Skin of body (tissue), 2 donors: ENCODE measurements around the gene CHMP5. TPM values are rescaled to one million over a fixed set of nuclear protein-coding genes. Genes with fewer than 3 reads are reported as not detected.
A peak's percentile ranks its signal among the peaks of the same experiment; 100 is the strongest.

Experiments
- DNase-seq: peaks from one replicate; lab custom pipeline; 2025; lab: John Stamatoyannopoulos, UW
- total RNA-seq: library from RNA; depleted of rRNA; stranded (reverse); fragments of >200 nt; gene quantifications from one replicate; pipeline ENCODE4 v1.2.3, GENCODE V29; 2014

CHMP5 gene
- total RNA-seq, 1 donor from 2014 or later: 53.4 TPM

- no peak for DNase-seq
Measured at GRCh38 chr9:33273266-33273971, 8.6 kb downstream of the CHMP5 start.

- DNase-seq: no peak
Measured at GRCh38 chr9:33273972-33274328, 9.1 kb downstream of the CHMP5 start.

- no peak for DNase-seq
Measured at GRCh38 chr9:33277484-33277883, 12.6 kb downstream of the CHMP5 start.

GRCh38 chr9:33285502-33285901, 20.7 kb downstream of the CHMP5 start:
- DNase-seq: no peak

- DNase-seq: peak; percentile 15
Measured at GRCh38 chr9:33287087-33287490, 22.2 kb downstream of the CHMP5 start.

GRCh38 chr9:33288235-33288634, 23.4 kb downstream of the CHMP5 start:
- DNase-seq: no peak

GRCh38 chr9:33288828-33289483, 24.1 kb downstream of the CHMP5 start:
- DNase-seq: no peak

GRCh38 chr9:33289496-33289895, 24.6 kb downstream of the CHMP5 start:
- no peak for DNase-seq

GRCh38 chr9:33289936-33290246, 25.0 kb downstream of the CHMP5 start:
- no peak for DNase-seq

GRCh38 chr9:33290247-33291030, 25.6 kb downstream of the CHMP5 start, which contains the start of gene NFX1:
TSS of gene NFX1 (plus strand) at chr9:33290516. CDS start at chr9:33290573, 57 bp downstream.
- peak; percentile 99 for DNase-seq

- DNase-seq: no peak
Measured at GRCh38 chr9:33291031-33291397, 26.2 kb downstream of the CHMP5 start.

- no peak for DNase-seq
Measured at GRCh38 chr9:33291901-33292300, 27.1 kb downstream of the CHMP5 start.

GRCh38 chr9:33293782-33294181, 28.9 kb downstream of the CHMP5 start:
- no peak for DNase-seq

GRCh38 chr9:33294670-33295432, 30.0 kb downstream of the CHMP5 start:
- DNase-seq: no peak

GRCh38 chr9:33295571-33295970, 30.7 kb downstream of the CHMP5 start:
- no peak for DNase-seq

- DNase-seq: no peak
Measured at GRCh38 chr9:33297432-33297831, 32.6 kb downstream of the CHMP5 start.

GRCh38 chr9:33300546-33300945, 35.7 kb downstream of the CHMP5 start:
- no peak for DNase-seq

GRCh38 chr9:33304362-33304761, 39.5 kb downstream of the CHMP5 start:
- no peak for DNase-seq

- no peak for DNase-seq
Measured at GRCh38 chr9:33306037-33306436, 41.2 kb downstream of the CHMP5 start.

GRCh38 chr9:33307067-33307466, 42.2 kb downstream of the CHMP5 start:
- no peak for DNase-seq

GRCh38 chr9:33309903-33310302, 45.1 kb downstream of the CHMP5 start:
- no peak for DNase-seq

- no peak for DNase-seq
Measured at GRCh38 chr9:33310748-33311147, 45.9 kb downstream of the CHMP5 start.
